Kidney tubule cell (primary cell): ENCODE measurements around the gene MTERF4.

Source experiments
- DNase-seq: peaks from one replicate; pipeline ENCODE4 v3.0.0-alpha.2; 2018; ENCODE audit warnings: low spot score

Gene MTERF4

DNA sequence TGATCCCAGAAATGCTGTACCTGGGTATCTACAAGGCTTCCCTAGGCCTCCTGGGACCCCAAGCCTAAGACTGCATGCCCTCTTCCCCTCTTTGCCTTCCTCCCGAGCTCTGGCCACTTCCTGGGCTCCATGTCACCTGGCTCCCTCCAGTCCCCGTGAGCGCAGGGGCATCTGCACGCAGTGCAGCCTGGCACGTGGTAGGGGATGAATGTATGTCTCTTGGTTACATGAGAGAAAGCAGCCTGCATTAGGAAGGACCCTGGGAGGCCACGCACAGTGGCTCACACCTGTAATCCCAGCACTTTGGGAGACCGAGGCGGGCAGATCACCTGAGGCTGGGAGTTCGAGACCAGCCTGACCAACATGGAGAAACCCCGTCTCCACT lies 31.3 kb upstream of the MTERF4 start:
- DNase-seq = no peak

DNA sequence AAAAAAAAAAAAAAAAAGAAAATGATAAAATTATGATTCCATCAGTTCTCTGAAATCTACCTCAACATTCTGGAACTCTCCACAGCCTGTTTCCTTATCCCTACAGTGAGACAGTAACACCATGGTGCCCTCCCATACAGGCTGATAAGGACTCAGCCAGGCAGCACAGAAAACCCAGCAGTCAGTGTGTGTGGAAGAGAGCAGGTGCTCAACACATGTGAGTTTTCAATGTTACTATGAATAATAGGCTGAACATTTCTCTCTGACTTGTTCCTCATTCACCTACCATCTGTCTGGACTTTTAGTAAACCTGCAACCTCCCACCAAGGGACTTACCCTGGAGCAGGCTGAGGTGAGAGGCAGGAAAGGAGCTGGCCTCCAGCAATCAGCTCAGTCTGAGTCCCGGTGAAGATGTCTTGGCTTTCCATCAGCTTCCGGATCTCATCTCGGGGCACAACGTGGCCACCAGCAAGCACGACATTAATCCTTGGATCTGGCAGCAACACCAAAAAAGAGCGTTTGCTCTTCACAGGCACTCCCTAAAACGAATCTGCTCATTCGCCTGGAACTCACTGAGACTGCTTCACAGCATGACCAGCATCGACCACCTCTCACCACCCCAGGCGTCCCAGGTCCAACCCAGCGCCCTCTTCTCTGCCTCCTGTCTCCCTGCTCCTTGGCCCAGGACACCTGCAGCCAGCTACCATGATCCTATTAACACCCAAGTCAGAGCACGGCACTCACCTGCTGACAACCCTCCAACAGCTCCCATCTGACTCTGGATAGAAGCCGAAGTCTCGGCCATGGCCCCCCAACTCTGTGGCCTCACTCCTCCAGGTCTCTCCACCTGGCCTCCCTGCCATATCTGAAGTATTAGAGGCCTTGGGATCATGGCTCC lies 30.7 kb upstream of the MTERF4 start:
- DNase-seq = no peak

DNA sequence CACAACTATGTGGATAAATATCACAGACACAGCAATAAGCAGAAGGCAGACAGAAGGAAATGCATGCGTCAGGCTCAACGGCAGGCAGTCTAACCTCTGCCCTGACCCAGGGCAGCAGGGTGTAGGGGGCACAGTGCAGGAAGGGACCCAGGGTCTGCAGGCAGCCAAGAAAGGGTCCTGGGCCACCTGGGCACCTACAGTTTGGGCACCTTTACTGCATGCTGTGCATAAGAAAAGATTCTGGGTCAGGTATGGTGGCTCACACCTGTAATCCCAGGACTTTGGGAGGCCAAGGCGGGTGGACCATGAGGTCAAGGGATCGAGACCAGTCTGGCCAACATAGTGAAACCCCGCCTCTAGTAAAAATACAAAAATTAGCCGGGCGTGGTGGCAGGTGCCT lies 29.4 kb upstream of the MTERF4 start:
- DNase-seq = no peak

DNA sequence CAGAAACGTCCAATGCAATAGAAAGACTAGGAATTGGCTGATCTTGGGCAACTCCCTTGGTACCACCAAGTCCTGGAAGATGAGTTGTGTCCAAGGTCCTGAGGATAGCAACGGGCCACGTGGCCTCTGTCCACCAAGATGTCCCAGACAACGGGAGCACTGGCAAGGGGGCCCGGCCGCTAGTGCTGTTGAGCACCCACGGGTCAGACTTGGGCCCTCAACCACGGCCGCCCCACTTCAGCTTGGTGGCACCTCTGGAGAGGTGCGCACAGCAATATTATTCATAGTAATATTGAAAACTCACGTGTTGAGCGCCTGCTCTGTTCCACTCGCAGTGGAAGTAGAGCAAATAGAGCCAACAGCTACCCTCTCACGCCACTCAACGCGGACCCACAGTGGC lies 28.2 kb upstream of the MTERF4 start:
- no peak for DNase-seq

DNA sequence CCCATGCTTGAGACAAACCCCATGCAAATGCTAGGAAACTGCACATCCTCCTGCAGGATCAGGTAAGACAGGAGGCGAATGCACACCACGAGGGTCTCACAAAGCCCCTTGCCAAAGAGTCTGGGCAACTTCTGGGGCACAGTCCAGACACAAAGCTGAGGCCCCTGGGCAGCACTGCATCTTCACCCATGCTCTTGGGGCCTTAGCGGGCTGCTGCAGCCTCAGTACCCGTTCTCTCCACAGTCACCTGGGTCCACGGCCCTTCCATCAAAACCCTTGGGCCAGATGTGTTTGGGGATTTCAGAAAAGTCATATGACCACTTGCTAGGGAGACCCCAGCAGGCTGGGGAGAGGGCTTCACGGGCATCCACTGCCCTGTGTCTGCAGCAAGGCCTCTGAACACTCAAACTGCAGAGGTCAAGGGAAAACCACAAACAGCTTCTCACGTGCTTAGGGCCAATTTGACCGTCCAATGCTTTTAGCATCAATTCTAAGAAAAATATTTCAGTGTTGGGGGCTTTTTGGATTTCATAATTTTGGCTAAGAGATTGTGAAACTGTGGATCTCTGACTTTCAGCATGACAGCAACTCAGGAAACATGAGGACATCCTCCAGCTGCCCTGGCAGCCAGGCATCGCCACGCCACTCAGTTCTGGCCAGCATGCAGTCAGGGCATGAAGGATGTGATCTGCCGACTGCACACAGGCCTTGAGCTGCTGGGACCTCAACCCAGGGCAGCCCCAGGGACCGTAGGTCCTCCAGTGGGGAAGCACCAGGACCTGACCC lies 27.2 kb upstream of the MTERF4 start:
- DNase-seq = no peak

DNA sequence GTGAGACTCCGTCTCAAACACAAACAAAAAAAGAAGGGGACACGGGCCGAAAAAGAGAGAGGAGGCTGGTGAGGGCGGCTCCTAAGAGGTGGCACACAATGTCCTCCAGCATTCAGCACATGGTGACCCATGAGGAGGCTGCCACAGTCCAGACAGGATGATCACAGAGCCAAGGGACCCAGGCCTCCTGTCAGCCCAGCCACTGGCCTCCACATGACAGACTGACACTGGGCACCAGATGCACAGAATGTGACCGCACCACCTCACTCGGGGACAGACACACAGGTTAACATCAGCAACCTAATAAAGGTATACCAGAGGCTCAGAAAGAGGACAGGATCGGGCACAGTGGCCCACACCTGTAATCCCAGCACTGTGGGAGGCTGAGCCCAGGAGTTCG lies 26.2 kb upstream of the MTERF4 start:
- no peak for DNase-seq

DNA sequence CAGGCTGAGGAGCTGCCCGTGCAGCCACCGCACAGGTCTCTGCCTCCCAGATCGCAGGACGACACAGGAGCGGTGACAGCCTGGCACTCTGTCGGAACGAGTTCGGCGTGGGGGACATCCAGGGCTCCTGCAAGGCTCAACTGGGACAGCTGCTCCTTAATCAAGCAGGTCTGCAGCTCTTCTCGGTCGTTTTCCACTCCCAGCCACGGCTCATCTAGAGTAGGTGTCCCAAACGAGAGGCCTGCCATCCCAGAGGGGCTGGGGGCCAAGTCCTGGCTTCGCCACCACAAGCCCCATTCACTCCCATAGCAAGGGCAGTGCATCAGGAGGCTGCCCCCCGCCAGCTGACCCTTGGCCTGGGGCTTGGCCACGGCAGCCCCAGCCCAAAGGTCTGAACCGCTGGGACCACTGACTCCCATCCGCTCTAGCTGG lies 24.7 kb upstream of the MTERF4 start:
- no peak for DNase-seq

DNA sequence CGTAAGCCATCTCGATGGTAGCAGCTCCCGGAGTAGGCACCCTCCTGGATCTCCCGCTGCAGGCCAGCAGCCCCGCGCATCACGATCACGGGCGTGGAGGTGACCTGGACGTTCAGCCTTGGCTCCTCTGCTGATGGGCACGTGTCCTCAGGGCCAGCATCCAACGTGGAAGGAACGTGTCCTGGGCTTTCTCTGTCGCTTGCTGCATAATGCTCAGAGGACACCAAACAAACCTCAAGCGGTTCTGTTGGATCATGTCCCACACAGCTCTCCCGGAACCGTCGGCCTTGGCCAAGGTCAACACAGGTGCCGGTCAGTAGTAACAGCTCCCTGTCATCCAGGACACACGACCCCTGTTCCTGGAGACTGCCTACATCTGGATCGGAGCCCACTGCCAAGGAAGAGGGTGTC lies 24.1 kb upstream of the MTERF4 start:
- DNase-seq = no peak

DNA sequence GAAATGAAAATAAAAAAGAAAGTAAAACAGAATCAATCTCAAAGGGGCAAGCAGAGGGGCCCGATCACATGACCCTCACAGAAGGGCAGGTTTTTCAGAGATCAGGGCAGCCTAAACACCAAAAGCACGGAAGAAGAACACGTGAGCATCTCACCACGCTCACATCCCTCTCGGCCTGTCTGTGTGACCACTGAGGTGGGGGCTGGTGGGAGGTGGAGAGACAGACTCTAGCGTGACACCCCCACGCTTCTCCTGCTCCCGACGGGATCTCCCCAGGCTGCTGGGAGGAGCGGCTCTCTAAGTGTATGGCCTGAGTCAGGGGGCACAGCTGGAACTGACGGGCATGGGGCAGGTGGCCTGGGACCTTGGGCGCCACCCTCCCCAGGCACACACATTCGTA lies 23.5 kb upstream of the MTERF4 start:
- no peak for DNase-seq

DNA sequence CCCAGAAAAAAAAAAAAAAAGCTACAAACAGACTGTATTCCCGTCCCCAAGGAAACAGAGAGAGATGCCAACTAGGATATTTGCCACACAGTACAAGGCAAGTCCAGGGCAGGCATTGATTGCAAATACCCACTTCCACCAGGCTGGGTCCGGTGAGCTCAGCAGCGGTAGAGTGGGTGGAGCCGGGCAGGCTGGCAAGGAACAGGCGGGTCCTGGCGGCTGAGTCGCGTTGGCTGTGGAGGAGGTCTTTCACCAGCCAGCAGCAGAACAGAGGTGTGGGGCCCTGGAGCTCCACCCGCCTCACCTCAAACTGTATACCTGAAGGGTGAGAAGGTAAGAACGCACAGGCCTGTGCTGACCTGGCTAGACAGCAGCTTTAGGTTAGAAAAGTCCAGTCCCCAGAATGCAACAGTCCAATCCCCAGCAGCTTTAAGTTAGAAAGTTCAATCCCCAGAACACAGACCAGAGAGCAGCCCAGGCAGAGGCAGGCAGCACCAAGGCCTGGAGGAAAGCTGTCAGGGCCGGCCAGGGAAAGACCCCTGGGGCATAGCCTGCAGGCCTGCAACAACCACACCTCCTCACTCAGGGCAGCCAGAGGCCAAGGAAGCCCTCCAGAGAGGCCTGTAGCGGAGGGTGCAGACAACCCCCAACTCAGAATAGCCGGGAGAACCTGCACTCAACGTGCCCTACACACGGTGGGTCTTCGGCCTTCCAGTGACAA lies 21.9 kb upstream of the MTERF4 start:
- DNase-seq = no peak

DNA sequence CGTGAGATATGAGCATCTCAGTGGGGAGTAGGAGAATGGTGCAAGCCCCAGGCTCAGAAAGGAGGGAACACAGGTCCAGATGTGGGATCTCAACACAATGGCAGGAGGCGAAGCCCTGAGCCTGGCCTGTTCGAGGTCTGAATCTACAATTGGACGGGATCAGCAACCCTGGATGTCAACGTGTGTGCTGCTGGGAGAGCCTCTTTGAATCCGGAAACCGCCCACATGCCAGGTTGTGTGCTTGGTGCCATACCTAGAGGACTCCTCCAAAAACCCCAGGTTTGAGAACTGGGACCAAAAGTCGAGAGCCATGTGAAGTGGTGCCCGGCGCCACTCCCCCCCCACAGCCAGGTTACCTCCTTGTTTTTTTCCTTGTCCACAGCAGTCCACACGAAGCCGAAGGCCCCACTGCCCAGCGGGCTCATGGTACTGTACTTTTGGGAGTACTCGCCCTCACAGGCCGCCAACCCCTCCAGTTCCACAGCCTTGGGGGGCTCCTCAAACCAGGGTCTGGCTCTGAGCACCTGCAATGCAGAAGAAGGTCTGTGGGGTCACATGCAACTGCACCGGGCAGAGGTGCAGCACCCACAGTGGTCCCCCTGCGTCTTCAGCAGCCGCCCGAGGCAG lies 20.4 kb upstream of the MTERF4 start:
- no peak for DNase-seq

DNA sequence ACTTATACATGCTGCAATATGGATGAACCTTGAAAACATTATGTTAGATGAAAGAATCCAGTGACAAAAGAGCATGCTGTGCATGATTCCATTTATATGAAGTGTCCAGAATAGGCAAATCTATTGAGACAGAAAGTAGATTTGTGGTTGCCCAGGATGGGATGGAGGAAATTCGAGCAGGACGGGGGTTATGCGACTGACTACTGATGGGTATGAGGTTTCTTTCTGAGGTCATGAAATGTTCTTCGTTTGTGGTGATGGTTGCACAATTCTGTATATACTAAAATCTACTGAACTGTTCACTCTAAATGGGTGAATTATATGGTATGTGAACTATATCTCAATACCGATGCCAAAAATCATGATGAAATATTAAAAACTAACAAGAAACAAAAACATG lies 18.9 kb upstream of the MTERF4 start:
- no peak for DNase-seq

DNA sequence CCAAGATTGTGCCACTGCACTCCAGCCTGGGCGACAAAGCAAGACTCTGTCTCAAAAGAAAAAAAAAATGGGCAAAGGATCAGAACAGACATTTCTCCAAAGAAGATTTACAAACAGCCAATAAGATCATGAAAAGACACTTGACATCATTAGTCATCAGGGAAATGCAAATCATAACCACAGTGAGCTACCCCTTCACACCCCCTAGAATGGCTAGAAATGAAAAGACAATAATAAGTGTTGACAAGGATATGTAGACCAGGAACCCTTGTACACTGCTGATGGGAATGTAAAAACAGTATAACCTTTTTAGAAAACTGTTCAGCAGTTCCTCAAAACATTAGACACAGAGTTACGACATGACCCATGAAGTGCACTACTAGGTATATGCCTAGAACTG lies 18.4 kb upstream of the MTERF4 start:
- DNase-seq = no peak

DNA sequence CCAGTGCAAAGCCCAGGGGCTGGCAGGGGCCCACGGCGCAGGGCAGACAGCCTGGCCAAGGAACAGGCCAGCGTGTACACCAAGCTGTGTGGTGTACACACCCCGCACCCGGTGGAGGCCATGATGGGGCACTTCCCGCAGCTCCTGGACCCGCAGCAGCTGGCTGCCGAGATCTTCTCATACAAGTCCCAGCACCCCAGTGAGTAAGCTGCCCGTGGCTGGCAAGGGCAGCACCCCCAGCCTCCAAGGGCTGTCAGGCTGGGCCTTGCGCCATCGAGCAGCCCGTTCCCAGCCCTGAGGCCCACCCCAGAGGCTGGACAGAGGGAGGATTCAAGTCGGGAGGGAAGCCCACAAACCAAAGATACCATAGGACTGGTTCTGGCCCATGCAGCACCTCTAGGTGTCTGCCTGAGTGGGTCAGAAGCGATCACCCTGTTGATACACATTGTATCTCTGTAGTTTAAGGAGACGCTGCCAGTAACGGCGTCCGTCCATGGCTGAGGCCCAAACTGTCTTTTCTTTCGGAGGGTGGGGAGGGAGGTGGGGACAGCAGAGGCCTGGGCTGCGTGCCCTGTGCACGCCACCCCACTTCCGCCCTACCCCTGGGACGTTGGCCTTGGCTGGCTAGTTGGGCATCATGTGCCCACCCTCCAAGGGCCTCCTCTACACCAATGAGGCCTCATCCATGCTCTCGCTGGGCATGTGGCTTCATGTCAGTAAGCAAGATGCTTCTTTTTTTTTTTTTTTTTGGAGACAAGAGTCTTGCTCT lies 16.8 kb upstream of the MTERF4 start:
- no peak for DNase-seq

DNA sequence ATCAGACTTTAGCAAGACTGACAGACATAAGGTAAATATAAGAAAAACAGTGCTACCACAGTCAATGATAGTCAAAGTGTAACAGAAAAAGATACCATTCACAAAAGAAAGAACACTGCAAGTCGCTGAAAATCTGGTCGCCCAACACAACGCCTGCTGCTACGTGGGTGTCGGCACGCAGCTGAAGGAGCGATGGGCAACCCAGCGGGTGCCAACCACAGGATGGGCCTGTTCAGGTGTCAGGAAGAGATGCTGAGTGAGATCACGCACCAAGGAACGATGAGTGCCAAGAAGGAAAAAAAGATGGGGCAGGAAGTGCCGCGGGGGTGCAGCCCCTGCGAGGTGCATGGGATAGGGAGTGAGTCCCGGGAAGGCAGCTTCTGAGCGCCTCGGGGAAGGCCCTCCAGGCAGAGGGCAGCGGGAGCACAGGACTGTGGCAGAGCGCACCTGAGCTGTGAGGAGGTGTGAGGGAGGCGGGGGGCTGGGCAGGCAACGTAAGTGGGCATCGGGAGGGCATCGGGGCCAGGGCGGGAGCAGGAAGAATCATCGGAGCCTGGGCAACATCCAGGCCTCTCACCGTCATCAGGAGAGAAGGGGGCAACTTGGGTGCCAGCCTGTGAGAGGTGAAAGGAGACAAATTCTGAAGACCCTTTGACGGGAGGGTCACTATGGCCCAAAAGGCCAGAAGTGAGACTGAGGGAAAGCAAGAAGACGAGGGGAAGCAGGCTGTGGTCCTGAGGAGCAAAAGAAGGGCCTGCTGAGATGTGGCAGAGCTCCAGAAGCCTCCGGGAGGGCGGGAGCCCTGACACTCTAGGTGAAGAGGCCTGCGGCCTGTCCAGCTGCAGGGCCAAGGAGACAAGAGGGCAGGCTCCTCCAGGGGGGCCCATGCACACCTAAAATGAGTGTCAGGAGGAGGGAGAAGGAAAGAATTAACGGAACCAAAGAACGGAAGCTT lies 14.8 kb upstream of the MTERF4 start:
- DNase-seq = no peak

DNA sequence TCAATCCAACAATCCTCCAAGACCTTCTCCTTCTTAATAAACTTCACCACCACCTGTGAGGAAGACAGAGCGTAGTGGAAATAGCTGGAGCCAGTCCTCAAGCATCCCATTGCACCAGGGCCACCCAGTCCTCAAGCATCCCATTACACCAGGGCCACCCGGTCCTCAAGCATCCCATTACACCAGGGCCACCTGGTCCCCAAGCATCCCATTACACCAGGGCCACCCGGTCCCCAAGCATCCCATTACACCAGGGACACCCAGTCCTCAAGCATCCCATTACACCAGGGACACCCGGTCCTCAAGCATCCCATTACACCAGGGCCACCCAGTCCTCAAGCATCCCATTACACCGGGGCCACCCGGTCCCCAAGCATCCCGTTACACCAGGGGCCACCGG lies 13.3 kb upstream of the MTERF4 start:
- DNase-seq = no peak

DNA sequence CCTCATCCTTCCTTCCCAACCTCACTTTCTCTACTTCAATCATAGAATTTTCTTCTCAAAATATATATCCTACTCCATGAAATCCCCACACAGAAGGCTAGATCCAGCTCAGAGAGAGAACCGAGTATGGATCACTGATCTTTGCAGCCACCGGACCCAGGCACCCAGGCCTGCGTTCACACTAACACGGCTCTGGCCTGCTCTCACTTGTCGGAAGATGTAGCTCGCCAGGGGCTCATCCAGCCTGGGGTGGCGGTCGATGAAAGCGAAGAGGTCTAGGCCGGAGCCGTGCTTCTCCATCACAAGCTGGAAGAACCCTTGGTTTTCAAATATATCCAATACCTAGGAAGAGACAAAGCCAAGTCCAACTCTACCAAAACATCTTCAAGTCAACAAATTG lies 12.7 kb upstream of the MTERF4 start:
- DNase-seq = no peak

DNA sequence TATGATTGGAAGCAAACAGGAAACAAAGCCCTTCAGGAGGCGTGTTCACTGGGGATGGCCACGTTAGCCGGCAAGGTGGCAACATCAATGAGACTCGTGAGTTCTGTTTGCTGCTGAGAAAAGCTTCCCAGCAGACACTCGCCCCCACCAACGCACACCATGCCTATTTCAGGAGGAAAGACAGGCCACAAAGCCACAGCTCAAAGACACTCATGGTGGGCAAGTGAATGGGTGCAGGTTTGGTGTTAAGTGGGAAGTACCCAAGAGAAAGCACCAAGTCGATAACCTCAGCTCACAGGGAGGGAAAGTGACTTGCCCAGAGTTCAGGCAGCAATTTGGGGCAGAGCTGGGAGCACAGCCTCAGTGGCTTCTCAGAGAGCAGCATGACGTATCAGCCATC lies 10.5 kb upstream of the MTERF4 start:
- no peak for DNase-seq

DNA sequence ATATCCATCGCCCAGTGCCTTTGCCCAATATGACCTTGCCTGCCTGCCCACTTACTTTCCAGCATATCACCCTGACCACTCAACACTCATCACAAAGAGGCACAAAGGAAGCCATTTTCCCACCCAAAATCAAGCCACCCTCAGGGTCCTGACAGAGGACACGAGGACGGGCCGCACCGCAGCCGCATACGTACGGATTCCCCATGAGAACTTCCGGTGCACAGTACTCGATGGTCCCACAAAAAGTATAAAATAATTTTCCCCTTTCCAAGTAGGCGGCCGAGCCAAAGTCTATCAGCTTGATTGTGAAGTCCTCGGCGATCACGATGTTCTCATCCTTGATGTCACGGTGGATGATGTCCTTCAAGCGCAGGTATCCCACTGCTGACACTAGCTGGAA lies 10.0 kb upstream of the MTERF4 start:
- DNase-seq = no peak

DNA sequence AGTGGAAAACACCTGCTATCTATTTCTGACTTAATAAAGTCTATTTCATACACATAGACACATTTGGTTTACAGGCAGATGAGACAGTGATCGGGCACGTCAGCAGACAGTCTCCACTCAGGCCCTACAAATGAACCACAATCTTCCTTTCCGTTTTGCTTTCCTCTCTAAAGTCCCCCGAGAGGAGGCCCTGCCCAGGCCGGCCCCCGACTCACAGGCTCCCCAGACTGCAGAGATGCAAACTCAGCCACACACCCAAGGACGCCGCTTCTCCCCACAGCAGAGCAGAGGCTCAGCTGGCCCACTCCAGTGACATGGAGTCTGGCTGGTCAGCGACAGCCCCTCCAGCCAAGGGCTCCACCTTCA lies 9.3 kb upstream of the MTERF4 start:
- DNase-seq = no peak
